AG09309 (cell line): ENCODE measurements around the gene ZNF507.

Experiments used
- DNase-seq: peaks from one replicate; pipeline ENCODE4 v3.0.0-alpha.2; 2010; ENCODE audit warnings: low read depth
- H3K4me3 ChIP-seq: 2 replicates; pipeline ENCODE4 v1.5.1; 2011; ENCODE audit warnings: mild to moderate bottlenecking, low read depth, low read length, moderate library complexity; ENCODE audit not compliant: control insufficient read depth
- CTCF ChIP-seq: IDR thresholded peaks from 2 replicates; pipeline ENCODE4 v1.5.1; 2011; ENCODE audit warnings: mild to moderate bottlenecking, low read depth, low read length, inconsistent platforms; ENCODE audit not compliant: insufficient read depth, control insufficient read depth; ENCODE audit errors: missing control alignments

Gene ZNF507

DNA sequence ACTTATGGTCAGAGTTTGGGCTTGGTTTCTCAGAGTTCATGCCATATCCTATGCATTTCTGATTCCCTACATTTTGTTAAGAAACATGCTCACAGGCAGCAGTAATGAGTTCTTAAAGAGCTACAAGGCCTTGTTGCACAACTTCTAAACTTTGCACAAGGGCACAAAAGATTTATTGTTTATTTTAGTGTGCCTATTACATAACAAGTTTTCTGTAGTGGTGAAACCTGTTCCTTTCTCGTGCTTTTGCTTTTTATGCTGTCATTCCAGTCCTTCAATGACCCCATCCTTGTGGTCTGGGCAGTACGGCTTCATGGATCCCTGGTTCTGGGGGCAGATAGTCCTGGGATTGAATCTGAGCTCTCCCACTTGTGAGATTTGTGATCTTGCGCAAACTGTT is 17.8 kb downstream of the ZNF507 start:
- no peak for TF ChIP-seq CTCF
- no peak overlapping the region for H3K4me3 ChIP-seq
- no peak for DNase-seq

- no peak for TF ChIP-seq CTCF
Observed at GRCh38 chr19:32363632-32364031, 18.2 kb downstream of the ZNF507 start.

DNA sequence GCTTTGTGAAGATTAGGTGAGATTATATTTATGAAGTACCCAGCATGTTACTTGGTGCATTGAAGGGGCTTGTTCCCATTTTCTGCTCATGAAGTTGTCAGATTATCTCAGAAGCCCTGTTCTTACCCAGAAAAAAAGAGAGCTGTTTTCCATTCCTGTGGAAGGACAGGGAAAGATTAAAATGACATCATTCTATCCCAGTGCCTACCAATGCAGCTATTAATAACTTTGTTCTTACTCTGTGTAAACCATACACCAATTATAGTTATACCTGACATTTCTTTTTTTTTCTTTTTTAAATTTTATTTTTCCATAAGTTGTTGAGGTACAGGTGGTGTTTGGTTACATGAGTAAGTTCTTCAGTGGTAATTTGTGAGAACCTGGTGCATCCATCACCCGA is 18.6 kb downstream of the ZNF507 start:
- no peak for DNase-seq
- TF ChIP-seq CTCF: no peak
- H3K4me3 ChIP-seq: no peak overlapping the region

More at GRCh38 chr19:32363632-32364031, 18.2 kb downstream of the ZNF507 start:
- H3K4me3 ChIP-seq: no peak overlapping the region
- no peak for DNase-seq

DNA sequence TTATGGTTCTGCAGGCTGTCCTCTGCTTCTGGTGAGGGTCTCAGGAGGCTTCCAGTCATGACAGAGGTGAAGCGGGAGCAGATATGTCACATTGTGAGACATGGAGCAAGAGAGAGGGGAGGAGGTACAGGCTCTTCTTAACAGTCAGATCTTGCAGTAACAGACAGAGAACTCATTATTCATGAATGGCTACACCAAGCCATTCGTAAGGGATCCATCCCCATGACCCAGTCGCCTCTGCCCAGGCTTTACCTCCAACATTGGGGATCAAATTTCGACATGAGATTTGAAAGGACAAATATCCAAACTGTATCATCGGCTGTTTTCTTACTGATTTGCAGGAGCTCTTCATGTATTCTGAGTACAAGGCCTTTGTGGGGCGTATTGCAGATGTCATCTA is 21.7 kb downstream of the ZNF507 start:
- no peak for TF ChIP-seq CTCF

GRCh38 chr19:32367948-32368536 is 22.6 kb downstream of the ZNF507 start:
- no peak for TF ChIP-seq CTCF
- no peak for DNase-seq
- no peak overlapping the region for H3K4me3 ChIP-seq

More for the DNA sequence above, 21.7 kb downstream of the ZNF507 start:
- DNase-seq: no peak
- H3K4me3 ChIP-seq: no peak overlapping the region

GRCh38 chr19:32368787-32369186 is 23.4 kb downstream of the ZNF507 start:
- no peak for TF ChIP-seq CTCF

More at GRCh38 chr19:32368787-32369186, 23.4 kb downstream of the ZNF507 start:
- no peak overlapping the region for H3K4me3 ChIP-seq
- DNase-seq: no peak
